HepG2 (cell line): ENCODE measurements around the gene DRC7. TPM values are rescaled to one million over a fixed set of nuclear protein-coding genes. Genes with fewer than 3 reads are reported as not detected.

ENCODE experiments used
- ATAC-seq: fragments of 200-7000 bp; cut with Tn5 transposase; 3 replicates; pipeline ENCODE4 v1.9.1; 2020; ENCODE audit warnings: mild to moderate bottlenecking, moderate library complexity
- BruUV-seq: library from RNA; stranded (reverse); fragments of 400-500 nt; replicated peaks from 2 replicates; lab custom pipeline; 2021; lab: Mats Ljungman, UMichigan
- CTCF ChIA-PET: fragments of 300-600 bp; formaldehyde crosslinking; extraction: SDS; loops from one replicate; lab custom pipeline; 2021; ENCODE audit warnings: low total read pairs, inconsistent platforms, low intra/inter-chr PET ratio; lab: Yijun Ruan, JAX
- POLR2A ChIA-PET: fragments of 350-600 bp; sonication (Branson Sonifier 250); formaldehyde crosslinking; loops from one replicate; lab custom pipeline; 2020; ENCODE audit warnings: antibody characterized with exemption, inconsistent platforms; lab: Yijun Ruan, JAX
- DNase-seq: peaks from one replicate; pipeline ENCODE4 v3.0.0-alpha.2; 2015; ENCODE audit warnings: low spot score
- FAIRE-seq: peaks from 3 replicates; lab custom pipeline; 2011; peaks lifted over from hg19 to GRCh38; lab: Jason Lieb, UNC
- H2AFZ ChIP-seq: one replicate; pipeline ENCODE4 v1.6.1; 2011; ENCODE audit warnings: low read length, inconsistent platforms
- H3K27ac ChIP-seq: fragments of 300-600 bp; 3 replicates; pipeline ENCODE4 v1.8.0; 2011; ENCODE audit warnings: mixed run types, mild to moderate bottlenecking, mixed read lengths, low read length, inconsistent platforms; ENCODE audit not compliant: insufficient read depth; ENCODE audit errors: extremely low read length
- H3K27me3 ChIP-seq, 2 experiments: fragments of 200-600 bp in 1 of 2; 2 replicates in 1 of 2; 3 replicates in 1 of 2; pipeline versions ENCODE4 v1.6.0 to v1.8.0; 2011; ENCODE audit warnings: low read length in 2 of 2, mild to moderate bottlenecking in 2 of 2, moderate library complexity in 2 of 2, inconsistent platforms in 1 of 2; ENCODE audit not compliant: insufficient read depth in 2 of 2, control insufficient read depth in 1 of 2
- H3K36me3 ChIP-seq, 2 experiments: fragments of 200-600 bp in 1 of 2; replicated peaks in 1 of 2; 2 replicates in 1 of 2; 3 replicates in 1 of 2; pipeline versions ENCODE4 v1.5.1 to v1.8.0; 2011; ENCODE audit warnings: low read length in 2 of 2, inconsistent platforms in 1 of 2; ENCODE audit not compliant: insufficient read depth in 2 of 2, control insufficient read depth in 1 of 2
- H3K4me1 ChIP-seq: 2 replicates; pipeline ENCODE4 v1.5.1; 2012; ENCODE audit warnings: low read length, inconsistent platforms; ENCODE audit not compliant: insufficient read depth
- H3K4me2 ChIP-seq: 2 replicates; pipeline ENCODE4 v1.6.0; 2011; ENCODE audit warnings: low read depth, low read length, inconsistent platforms
- H3K4me3 ChIP-seq, 3 experiments: fragments of 200-600 bp in 1 of 3; sonication (generic), shearing (Covaris generic) in 1 of 3; replicated peaks in 1 of 3; 2 replicates each; pipeline ENCODE4 v1.5.1; 2011 to 2016; ENCODE audit warnings: low read length in 3 of 3, inconsistent platforms in 2 of 3, low read depth in 2 of 3, mild to moderate bottlenecking in 2 of 3, control low read depth in 1 of 3, mixed read lengths in 1 of 3; ENCODE audit not compliant: insufficient read depth in 1 of 3
- H3K79me2 ChIP-seq: one replicate; pipeline ENCODE4 v1.6.1; 2011; ENCODE audit warnings: low read length, inconsistent platforms; ENCODE audit not compliant: insufficient read depth
- H3K9ac ChIP-seq: 2 replicates; pipeline ENCODE4 v1.6.0; 2011; ENCODE audit warnings: mild to moderate bottlenecking, low read depth, low read length, inconsistent platforms; ENCODE audit not compliant: insufficient read depth
- H3K9me3 ChIP-seq: 2 replicates; pipeline ENCODE4 v1.5.1; 2012; ENCODE audit warnings: mild to moderate bottlenecking, low read length
- H4K20me1 ChIP-seq: 2 replicates; pipeline ENCODE4 v1.6.0; 2011; ENCODE audit warnings: inconsistent platforms, mild to moderate bottlenecking, low read length, moderate library complexity; ENCODE audit not compliant: insufficient read depth
- ATRX ChIP-seq: sonication (generic); formaldehyde crosslinking; IDR thresholded peaks from 2 replicates; pipeline ENCODE4 v1.4.0; 2020; ENCODE audit warnings: missing genetic modification reagents, borderline replicate concordance
- CHD4 ChIP-seq: fragments of 200-600 bp; sonication (generic); IDR thresholded peaks from 2 replicates; pipeline ENCODE4 v1.7.0; 2017; ENCODE audit warnings: mild to moderate bottlenecking, low read length, borderline replicate concordance
- DR1 ChIP-seq: sonication (generic); formaldehyde crosslinking; IDR thresholded peaks from 2 replicates; pipeline ENCODE4 v1.8.0; 2021; ENCODE audit warnings: mild to moderate bottlenecking, missing genetic modification reagents, inconsistent platforms
- KAT8 ChIP-seq: IDR thresholded peaks from 2 replicates; pipeline ENCODE4 v1.6.1; 2016; ENCODE audit warnings: missing genetic modification reagents, missing compliant biosample characterization
- MED13 ChIP-seq: sonication (generic); formaldehyde crosslinking; IDR thresholded peaks from 2 replicates; pipeline ENCODE4 v1.5.0; 2020; ENCODE audit warnings: missing genetic modification reagents
- MTF2 ChIP-seq: sonication (generic); formaldehyde crosslinking; IDR thresholded peaks from 2 replicates; pipeline ENCODE4 v1.5.0; 2020; ENCODE audit warnings: missing genetic modification reagents, borderline replicate concordance
- SMARCE1 ChIP-seq: fragments of 450-650 bp; IDR thresholded peaks from 2 replicates; pipeline ENCODE4 v1.6.1; 2017; ENCODE audit warnings: borderline replicate concordance
- SOX5 ChIP-seq: IDR thresholded peaks from 2 replicates; pipeline ENCODE4 v1.6.1; 2016; ENCODE audit warnings: borderline replicate concordance
- U2AF1 ChIP-seq: fragments of 200-400 bp; formaldehyde crosslinking; optimal IDR thresholded peaks from 2 replicates; pipeline ENCODE3; 2017; ENCODE audit warnings: mild to moderate bottlenecking, low read depth, low read length
- ZBTB4 ChIP-seq: sonication (generic); formaldehyde crosslinking; IDR thresholded peaks from 2 replicates; pipeline ENCODE4 v1.4.0; 2020; ENCODE audit warnings: missing genetic modification reagents, mild to moderate bottlenecking, borderline replicate concordance
- ZBTB44 ChIP-seq: sonication (generic); formaldehyde crosslinking; IDR thresholded peaks from 2 replicates; pipeline ENCODE4 v1.4.0; 2020; ENCODE audit warnings: missing genetic modification reagents
- ZFP90 ChIP-seq: sonication (generic); formaldehyde crosslinking; IDR thresholded peaks from 2 replicates; pipeline ENCODE4 v1.8.0; 2022; ENCODE audit warnings: missing genetic modification reagents, mild to moderate bottlenecking, inconsistent platforms, borderline replicate concordance
- ZNF18 ChIP-seq: sonication (generic); formaldehyde crosslinking; IDR thresholded peaks from 2 replicates; pipeline ENCODE4 v1.8.0; 2022; ENCODE audit warnings: mild to moderate bottlenecking, missing genetic modification reagents; ENCODE audit not compliant: insufficient replicate concordance
- ZNF557 ChIP-seq: sonication (generic); formaldehyde crosslinking; IDR thresholded peaks from 2 replicates; pipeline ENCODE4 v1.4.0; 2020; ENCODE audit warnings: missing genetic modification reagents
- ZNF572 ChIP-seq: sonication (generic); formaldehyde crosslinking; IDR thresholded peaks from 2 replicates; pipeline ENCODE4 v1.5.1; 2020; ENCODE audit warnings: mild to moderate bottlenecking, missing genetic modification reagents
- WGBS: methylation state at CpG from one replicate; pipeline ENCODE4 v1.1.6; 2017; ENCODE audit warnings: low lambda C conversion rate; 5-methylcytosine and 5-hydroxymethylcytosine counted together
- in situ Hi-C: cut with HindIII; loops from 2 replicates; pipeline ENCODE4 v1.10.0; 2017; ENCODE audit warnings: low pct_unique_long_range_greater_than_20kb; ENCODE audit not compliant: extremely low pct_ligation_motif_present
- intact Hi-C: fragments of 100-400 bp; cut with micrococcal nuclease; formaldehyde crosslinking; loops from one replicate; pipeline ENCODE4 v1.10.0; 2022; ENCODE audit not compliant: unreplicated experiment
- polyA plus RNA-seq, 8 experiments: library from polyadenylated mRNA; depleted of rRNA in 3 of 8; stranded (reverse) in 7 of 8; unstranded in 1 of 8; fragments of >200 nt; fragmentation: Illumina TruSeq in 4 of 8; extraction: Trizol in 4 of 8; gene quantifications; 2 replicates each; pipeline versions ENCODE4 v1.2.1 to v1.2.3, GENCODE V29; 2011 to 2016; ENCODE audit warnings: low read depth in 4 of 8, missing spikeins in 1 of 8, mixed read lengths in 1 of 8; ENCODE audit not compliant: insufficient read depth in 1 of 8
- total RNA-seq, 5 experiments: library from RNA; depleted of rRNA; stranded (reverse); fragments of >200 nt; fragmentation: Illumina TruSeq; extraction: Trizol; gene quantifications; 2 replicates each; pipeline ENCODE4 v1.2.3, GENCODE V29; 2016; ENCODE audit warnings: low read depth in 1 of 5
- TF ChIP-seq, protein P1 (sequence below): sonication (generic); formaldehyde crosslinking; IDR thresholded peaks from 2 replicates; pipeline ENCODE4 v1.9.0; 2022; ENCODE audit warnings: low read depth, missing genetic modification reagents

Gene DRC7
- total and polyA plus RNA-seq, 2 of the 13 experiments (the other 11 are each of a cell fraction or from before 2014, with no cell fraction given) = 2.7 to 3.4 TPM

- no peaks in the 10 kb centered on the region for H3K36me3 ChIP-seq
- ATAC-seq (no peak), DNase-seq (no peak), FAIRE-seq (no peak)
- no peaks in the 10 kb centered on the region for H3K27me3 ChIP-seq
- no peak overlapping the region for H2AFZ ChIP-seq
- peak overlapping the region; percentile 92 for H3K27ac ChIP-seq
- WGBS = 55% methylated on average over 11 of the region's 11 CpGs
- no TSS peak for BruUV-seq
- H3K79me2 ChIP-seq = no peaks in the 10 kb centered on the region
- 0 out of 6 replicates have a peak overlapping the region, but pooled peaks of 1 of the 3 experiments have one; percentile 10 for H3K4me3 ChIP-seq
- intact Hi-C loops (loop anchor here (1.0 to 2.0 kb wide), 2 partner anchors 17 to 43 kb away; no protein-coding TSS in a partner anchor), in situ Hi-C loops (no loop called here)
- no peaks in the 10 kb centered on the region for H4K20me1 ChIP-seq
- no peaks in the 10 kb centered on the region for H3K9me3 ChIP-seq
- CTCF ChIA-PET = interaction anchor here (0.6 kb wide), 1 partner anchor 52 kb away, joined by 3 read pairs; no protein-coding TSS in a partner anchor
- H3K9ac ChIP-seq = no peak overlapping the region; the same call in 1 of the 2 replicates
- POLR2A ChIA-PET = interaction anchor here (0.6 to 2.8 kb wide), 25 partner anchors 10 to 426 kb away, joined by 3 to 42 read pairs (median 3); partner anchors contain the start of genes ADGRG3, CFAP20, CX3CL1 and DRC7
- H3K4me1 ChIP-seq = peaks cover 72% of the 10 kb centered on the region
- peak overlapping the region; percentile 94 for H3K4me2 ChIP-seq
- TF ChIP-seq DR1 (CRISPR knock-in tag) (no peak), ZBTB4 (CRISPR knock-in tag) (0 out of 2 replicates have a peak, but pooled peaks have one; percentile 6), ZBTB44 (CRISPR knock-in tag) (no peak), U2AF1 (no peak), CHD4 (no peak), ZNF557 (CRISPR knock-in tag) (no peak), ATRX (no peak), ZNF572 (no peak), ZFP90 (CRISPR knock-in tag) (no peak), ZNF18 (CRISPR knock-in tag) (no peak), KAT8 (CRISPR knock-in tag) (no peak), SMARCE1 (no peak), MED13 (no peak), SOX5 (CRISPR knock-in tag) (no peak), MTF2 (CRISPR knock-in tag) (no peak)
- TF ChIP-seq, protein P1, sequence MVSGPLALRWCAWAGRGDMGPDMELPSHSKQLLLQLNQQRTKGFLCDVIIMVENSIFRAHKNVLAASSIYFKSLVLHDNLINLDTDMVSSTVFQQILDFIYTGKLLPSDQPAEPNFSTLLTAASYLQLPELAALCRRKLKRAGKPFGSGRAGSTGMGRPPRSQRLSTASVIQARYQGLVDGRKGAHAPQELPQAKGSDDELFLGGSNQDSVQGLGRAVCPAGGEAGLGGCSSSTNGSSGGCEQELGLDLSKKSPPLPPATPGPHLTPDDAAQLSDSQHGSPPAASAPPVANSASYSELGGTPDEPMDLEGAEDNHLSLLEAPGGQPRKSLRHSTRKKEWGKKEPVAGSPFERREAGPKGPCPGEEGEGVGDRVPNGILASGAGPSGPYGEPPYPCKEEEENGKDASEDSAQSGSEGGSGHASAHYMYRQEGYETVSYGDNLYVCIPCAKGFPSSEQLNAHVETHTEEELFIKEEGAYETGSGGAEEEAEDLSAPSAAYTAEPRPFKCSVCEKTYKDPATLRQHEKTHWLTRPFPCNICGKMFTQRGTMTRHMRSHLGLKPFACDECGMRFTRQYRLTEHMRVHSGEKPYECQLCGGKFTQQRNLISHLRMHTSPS = no peak
Measured at GRCh38 chr16:57703416-57704010, 8.9 kb downstream of the DRC7 start.
